ENCODE measurements around the gene GPR84.

GPR84 gene

DNA sequence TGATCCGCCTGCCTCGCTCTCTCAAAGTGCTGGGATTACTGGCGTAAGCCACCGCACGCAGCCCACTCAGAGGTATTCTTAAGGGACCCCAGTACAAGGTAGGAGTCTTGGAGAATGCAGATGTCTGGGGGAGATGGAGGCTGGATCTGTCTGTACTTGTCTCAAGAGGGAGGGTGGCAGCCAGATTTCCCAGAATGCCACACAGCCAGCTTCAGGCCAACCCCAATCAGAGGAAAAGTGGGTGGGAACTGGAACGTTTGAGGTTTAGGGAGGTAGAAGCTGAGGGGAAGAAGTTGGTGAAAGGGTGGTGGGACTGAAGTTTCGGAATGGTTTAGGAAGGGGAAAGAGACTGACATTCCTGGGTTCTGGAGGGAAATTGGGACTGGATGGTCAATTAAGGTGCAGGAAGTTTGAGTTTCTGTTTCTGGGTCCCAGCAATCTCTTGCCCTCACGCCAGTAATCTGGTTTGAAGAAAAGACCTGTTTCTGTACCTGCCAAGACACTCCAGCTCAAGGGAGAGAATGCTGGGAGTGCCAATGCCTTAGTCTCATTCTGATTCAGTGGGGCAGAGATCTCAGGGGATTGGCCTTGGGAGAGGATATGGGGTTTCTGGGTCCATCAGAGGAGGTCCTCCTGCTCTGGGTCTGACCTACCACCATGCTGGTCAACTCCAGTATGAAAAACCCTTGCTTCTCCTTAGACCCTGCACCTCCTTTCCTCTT lies 28.4 kb upstream of the GPR84 start:
- no peak for DNase-seq (ENCODE audit: low read depth)

DNA sequence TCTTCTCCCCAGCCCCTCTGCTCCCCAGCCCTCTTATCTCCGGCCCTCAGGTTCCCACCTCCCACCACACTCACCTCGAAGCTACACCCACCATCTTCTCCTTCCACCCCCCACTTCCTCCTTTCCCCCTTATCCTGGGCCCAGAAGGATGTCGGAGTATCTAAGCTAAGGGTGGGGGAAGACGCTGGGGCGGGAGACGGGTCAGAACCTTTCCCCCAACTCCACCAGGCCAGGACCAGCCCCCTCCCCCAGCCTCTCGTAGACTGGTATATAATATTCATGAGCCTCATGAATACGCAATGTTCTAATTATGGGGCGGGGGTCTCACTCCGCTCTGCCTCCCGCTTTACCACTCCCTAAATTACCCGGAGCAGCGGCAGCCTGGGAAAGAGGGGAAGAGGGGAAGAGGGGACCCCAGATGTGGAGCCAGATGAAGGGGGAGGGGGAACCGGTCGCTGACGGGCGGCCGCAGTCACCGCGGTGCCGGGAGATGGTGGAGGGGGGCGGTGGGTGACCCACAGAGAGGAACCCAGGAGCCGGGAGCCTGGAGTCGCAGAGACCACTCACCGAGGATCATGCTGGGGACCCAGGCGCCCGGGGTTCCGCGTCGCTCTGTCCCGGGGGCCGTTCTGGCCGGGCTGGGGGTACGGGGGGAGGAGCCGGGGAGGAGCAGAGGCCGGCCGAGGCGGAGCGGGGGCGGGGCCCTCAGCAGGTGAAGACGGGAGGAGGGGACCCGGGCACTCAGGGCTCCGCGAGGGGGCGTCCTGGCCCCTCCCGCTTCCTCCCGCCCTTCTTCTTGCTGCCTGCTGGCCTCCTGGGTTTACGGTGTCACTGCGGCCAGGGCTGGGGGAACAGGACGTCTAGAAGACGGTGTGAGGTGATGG lies 26.6 kb upstream of the GPR84 start:
- peak; percentile 57 for DNase-seq (ENCODE audit: low read depth)

DNA sequence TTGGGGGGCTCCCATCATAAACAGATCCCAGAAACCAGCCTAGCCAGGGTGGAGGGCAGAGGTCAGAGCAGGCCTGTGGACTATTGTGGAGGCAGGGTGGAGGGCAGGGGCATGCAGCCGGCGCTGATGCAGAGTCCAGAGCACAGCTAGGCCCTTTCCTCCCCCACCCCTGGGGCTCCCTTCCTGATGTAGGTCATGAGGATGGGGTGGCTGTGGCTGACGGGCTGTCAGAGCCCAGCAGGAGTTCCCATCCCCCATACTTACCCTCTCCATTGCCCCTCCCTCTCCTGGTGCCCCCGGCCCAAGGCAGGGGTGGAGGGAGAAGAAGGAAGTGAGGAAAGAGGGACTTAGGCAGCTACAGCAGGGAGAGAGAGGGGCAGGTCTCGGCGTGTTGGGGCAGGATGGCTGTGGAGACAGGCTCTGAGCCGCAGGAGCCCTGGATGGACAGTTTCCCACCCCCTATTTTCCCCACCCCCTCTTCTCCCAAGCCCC lies 25.9 kb upstream of the GPR84 start:
- DNase-seq (ENCODE audit: low read depth) = no peak

DNA sequence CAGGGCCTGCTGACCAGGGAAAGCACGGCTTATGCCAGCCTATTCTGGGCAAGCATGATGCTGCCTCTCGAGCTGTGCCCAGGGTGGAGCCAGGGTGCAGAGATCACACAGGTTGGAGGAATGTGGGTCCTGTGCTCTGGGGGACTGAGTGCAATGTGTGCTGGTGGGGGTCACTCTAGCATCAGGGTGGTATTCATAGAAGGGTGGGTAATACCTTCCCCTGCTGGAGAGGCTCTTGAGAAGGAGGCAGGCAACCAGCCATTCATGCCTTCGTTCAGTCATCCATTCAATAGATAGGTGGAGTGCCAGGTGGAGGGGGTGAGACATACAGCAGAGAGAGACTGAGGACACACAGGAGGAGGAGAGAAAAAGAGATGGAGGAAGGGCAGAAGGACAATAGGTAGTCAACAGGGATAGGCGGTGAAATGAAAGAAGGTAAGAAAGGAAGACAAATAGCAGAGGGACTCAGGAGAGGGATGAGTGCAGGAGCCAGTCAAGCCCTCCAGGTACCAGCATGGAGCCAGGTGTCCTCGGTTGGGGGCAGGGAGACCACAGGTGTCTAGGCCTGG lies 25.4 kb upstream of the GPR84 start:
- no peak for DNase-seq (ENCODE audit: low read depth)

DNA sequence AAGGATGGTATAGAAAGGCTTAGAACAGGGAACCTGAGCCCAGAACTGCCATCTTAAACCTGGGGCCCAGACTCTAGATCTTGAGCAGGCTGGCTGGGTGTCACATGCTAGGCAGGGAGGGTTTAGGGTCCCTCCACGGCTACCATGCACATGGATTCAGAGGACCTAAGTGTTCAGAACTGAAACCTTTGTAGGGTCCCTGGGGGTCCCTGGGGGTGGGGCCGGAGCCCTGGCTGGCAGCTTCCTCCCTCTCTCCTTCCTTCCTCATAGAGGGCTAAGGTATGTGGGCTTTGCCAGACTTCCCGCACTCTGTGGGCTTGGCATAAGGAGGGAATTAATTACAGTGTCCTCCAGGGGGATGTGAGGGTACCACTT lies 24.8 kb upstream of the GPR84 start:
- DNase-seq (ENCODE audit: low read depth) = no peak

DNA sequence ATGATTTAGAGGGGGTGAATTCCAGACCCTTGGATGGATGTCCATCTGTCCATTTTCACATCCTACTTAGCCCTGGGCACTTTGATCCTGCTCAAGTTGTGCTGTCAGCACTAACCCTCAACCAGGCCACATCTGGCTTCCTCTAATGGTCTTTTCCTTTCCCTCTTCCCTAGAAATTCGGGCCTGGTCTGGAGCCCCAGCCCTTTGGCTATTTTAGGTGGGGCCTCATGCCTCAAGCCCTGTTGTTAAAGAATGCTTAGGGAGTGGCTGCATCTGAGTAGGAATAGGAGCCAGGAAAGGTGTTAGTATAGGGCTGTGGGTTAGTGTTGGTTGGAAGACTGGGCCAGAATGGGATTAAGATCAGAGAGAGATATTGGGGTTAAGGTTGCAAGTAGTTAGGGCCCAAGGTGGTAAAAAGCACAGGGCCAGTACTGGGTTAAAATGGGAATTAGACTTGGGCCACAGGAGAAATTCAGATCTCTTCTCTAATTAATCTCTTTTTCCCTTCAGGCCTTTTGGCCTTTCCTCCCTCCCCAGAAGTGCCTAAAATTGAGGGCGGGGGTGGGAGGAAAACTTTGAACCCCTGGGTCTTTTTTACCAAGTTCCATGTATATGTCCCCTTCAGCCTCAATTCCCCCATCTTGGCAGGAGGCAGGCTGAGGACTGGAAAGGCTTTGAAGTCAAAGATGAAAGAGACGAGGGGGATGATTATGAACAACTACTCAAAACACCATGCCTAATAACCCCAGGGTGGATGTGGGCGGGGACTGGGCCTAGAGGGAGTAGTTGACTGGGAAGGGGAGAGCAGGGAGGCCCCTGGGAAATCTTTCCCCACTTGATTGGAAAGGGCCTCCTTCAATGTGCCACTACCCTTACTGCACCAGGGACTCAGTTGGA lies 24.2 kb upstream of the GPR84 start:
- no peak for DNase-seq (ENCODE audit: low read depth)

DNA sequence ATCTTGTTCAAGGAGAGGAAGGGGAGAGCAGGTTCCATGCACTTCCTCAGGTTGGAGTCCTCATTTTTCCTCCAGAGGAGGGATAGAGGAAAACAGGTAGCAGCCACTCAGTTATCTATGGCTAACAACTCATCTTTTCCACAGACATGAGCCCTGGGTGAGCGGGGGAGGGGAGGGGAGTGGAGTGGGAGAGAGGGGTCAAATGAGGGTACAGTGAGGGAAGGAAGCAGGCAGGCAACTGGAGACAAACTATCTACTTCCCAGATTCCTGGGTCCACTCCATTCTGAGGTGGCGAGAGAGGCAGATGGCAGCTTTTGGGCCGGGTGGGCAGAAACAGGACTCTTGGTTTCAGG lies 22.8 kb upstream of the GPR84 start:
- DNase-seq (ENCODE audit: low read depth) = no peak

DNA sequence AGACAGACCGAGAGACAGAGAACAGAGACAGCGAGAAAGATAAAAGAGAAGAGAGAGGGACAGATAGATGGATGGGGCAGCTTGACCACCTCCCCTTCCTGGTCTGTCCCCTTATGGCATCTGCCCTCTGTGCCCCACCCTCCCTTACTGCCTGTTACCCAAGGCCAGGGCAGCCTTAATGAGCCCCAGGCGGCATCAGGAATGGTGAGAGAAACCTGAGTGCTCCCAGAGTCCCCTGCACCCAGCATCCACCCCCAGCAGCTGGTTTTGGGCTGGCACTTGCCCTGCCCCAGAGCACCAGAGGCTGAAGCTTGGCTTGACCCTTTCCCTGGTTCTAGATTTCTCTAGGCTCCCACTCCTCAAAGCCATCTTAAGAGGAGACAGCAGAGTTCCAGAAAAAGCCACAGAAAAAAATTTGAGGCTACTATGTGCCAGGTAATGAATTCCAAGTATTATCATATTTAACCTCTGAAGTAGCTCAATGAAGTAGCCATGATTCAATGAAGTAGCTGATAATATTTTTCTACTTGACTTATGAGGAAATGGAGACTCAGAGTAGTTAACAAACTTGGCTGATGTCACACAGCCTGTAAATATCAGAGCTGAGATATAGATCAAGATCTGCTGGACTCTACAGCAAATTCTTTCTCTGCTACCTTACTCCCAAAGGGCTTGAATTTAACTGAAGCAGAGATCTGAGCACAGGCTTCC lies 22.3 kb upstream of the GPR84 start:
- DNase-seq (ENCODE audit: low read depth) = no peak

DNA sequence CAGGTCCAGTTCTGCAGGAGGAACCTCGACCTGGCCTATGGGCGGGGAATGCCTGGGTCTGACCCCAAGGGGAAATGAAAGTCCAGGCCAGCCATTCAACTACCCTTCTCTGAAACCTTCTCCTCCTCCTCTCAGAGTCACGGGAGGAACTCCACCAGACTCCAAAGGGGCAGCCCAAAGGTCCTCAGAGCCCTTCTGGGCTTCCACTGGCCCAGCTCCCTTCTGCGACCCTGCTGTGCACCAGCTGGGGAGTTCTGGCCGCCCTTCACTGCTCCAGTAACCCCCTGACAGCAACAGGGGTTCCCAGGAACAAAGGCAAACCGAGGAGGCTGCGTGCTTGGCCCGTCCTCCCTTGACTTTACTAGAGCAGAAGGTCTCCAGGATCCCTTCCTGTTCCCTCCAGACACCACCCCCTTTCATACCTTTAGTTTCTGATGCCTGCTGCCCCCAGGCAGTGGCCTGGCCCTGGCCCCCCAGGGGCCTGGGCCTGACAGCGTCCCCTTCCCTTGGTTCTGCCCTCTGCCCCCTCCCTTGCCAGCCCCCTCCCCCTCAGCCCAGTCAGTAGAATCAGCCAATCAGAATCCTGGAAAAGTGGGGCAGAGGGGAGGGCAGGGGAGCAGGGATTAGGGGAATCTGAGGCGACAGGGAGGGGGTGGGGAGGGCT lies 21.1 kb upstream of the GPR84 start:
- DNase-seq (ENCODE audit: low read depth) = no peak

DNA sequence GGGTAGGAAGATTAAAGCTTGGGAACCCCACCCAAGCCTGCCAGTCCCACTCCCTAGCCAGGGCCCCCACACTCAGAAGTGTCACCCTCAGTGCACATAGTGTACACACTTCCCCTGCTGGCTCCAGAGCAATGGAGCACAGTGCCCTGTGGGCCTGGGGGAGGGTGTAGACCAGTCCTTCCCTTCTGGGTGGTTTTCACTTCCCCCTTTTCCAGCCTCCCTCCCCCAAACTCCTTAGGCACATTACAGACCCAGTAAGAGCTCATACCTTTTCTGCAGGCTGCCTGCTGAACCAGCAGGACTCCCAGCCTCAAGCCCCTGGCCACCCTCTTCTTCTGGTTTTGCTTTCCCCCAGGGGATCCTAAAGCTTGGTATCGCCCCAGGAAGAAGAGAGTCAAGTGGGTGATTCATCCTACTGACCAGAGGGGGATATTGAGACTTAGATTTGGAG lies 20.3 kb upstream of the GPR84 start, which contains the start of gene ZNF385A:
TSS of gene ZNF385A (minus strand) at position 143 of the 451 bp plus-strand sequence. CDS start 219 bp downstream, outside the sequence.
- DNase-seq (ENCODE audit: low read depth) = no peak

DNA sequence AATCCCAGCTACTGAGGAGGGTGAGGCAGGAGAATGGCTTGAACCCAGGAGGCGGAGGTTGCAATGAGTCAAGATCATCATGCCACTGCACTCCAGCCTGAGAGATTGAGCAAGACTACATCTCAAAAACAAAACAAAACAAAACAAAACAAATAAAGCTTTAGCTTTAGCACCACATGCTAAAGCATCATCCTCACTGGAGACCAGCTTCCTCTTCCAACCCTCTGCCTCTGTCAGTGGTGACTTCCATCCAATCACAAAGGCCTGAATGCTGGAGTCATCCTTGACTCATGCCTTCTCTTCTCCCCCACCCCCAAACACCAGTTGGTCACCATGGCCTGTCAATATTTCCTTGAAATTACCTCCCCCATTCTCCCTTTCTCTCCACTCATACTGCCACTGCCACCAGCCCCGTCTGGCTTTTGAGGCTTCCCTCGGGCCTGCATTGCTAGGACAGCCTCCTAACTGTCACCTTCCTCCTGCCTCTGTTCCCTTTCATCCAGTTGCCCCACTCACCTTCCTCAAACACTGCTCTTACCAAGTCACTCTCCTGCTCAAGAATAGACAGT lies 18.8 kb upstream of the GPR84 start:
- DNase-seq (ENCODE audit: low read depth) = no peak

DNA sequence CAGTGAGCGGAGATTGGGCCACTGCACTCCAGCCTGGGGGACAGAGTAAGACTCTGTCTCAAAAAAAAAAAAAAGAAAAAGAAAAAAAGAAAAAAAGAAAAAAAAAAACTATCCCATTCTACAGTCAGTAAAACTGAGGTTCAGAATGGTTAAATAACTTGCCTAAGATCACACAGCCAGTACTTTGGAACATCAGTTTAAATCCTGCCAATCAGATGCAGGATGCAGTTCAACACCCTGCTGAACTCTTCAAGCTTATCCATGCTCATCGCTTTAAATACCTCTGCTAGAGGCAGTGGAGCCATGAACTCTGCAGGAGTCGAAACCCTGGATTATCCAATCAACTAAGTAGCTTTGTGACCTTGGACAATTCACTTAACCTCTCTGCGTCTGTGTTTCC lies 16.9 kb upstream of the GPR84 start:
- no peak for DNase-seq (ENCODE audit: low read depth)

DNA sequence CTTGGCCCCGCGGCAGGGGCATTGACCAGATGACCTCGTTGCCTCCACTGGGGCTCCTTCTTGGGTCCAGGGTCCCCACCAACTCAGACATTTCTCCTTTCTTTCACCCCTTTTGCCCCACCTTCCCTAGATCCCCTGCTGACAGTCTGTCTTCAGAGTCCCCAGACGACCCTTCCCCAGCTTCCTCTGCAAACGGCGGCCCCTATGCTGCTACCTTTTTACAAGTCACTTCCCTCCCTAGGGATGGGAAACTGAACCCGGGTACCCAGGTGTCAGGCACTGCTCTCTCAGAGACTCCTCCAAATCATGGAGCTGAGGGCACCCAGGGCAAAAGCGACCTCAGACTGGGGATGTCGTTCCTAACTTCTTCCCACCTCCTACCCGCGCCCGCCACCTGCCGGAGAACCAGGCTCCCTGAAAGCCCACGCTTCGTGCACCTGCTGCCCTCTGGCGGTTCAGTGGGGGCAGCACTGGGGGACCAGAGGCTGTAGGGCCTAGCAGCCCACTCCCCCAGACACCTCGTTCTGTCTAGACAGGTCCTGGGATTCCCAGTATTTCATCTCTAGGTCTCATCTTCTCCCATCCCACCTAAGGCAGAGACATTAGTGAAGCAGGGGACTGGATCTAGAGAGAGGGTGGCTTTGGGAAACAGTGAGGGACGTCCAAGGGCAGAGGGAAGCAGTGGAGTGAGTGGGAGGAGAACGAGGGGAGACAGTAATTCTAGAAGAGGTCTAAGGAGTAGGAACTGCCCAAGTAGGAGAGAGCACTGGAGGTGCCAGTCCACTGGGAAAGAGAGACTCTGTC lies 15.3 kb upstream of the GPR84 start:
- peak; percentile 73 for DNase-seq (ENCODE audit: low read depth)

DNA sequence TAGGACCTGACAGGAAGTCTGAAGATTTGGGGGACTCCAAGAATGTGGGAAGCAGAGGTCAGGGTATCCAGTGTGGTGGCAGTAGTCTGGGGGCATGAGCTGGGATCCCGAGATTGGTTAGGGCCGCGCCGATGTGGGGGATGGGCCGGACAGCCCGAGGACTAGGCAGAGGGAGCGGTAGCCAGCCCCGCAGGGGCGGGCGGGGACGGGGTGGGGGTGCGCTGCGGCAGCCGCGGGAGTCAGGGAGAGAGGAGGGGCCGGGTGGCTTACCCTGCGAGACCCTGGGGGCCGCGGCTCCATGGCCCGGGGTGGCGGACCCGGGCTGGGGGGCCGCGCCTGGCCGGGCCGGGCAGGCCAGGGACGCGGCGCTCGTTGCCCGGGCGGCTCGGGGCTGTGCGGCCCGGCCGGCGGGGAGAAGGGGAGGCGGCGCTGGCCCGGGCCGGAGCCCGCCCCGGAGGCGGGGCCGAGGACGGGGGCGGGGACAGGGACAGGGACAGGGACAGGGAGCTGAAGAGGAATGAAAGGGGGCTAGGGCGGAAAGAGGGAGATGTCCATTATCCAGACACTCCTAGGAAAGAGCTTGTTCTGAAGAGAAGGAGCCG lies 14.6 kb upstream of the GPR84 start:
- DNase-seq (ENCODE audit: low read depth) = no peak

DNA sequence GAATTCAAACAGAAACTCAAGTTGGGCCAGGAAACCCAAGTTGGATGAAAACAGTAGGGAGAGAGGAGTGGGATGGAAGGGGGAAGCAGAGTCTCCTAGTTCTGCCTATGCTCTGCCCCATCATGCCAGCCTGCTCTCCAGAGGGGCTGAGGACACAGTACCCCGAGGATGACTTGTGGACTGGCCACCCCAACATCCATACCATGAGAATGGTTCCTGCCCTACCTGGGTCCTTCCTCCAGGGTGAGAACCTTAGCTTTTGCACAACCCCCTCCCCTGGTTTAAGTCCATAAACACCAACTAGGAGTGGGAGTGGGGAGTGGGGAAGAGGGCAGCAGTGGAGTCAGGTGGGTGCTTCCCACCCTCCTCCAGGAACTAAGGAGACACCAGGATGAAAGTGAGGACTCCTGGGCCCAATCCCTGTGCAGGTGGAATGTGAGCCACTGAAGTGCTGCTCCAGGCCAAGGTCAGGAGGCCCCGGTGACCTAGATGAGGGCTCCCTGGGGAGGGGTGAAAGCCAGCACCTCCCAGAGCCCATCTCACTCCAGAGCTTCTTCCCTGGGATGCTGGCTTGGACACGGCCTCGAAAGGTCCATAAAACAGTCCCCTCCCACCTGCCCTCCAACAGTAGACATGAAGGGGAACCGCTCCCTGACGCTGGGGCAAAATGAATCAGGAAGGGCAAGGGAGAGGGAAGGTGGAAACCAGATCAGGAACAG lies 13.7 kb upstream of the GPR84 start:
- DNase-seq (ENCODE audit: low read depth) = no peak

DNA sequence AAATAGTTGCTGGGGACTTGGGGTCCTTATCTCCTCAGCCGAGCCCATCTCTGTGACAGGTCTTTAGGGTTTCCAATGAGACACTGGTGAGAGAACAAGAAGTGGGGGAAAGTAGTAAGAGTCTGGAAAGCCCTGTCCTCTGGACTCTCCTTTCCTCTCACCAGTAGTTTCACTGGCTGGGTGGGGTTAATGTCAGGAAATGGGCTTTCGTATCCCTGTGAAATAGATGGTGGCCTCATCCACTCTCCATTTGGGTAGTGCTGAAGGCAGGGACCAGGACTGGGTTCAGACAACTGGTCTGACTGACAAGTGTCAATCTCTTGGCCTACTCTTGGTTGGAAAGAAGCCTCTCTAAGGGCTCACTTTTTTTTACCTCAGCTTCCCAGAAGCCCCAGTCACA lies 12.7 kb upstream of the GPR84 start:
- DNase-seq (ENCODE audit: low read depth) = no peak

DNA sequence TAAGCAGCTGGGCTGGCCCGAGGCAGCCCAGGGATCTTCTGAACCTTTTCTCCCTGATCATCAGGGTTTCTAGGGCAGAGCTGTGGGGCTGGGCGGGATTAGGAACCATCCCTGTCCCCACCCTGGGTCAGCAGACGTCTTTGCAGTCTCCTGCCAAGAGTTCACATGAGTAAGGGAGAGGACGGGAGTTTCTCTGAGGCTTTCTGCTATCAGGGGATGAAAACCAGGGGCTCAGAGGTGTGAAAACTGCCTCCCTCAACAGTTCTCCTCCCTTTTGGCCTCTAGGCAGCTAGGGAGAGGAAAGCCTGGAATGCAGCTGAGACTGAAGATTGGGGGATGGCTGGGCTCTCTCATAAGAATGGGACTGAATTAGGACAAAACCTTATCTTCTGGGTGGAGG lies 12.3 kb upstream of the GPR84 start:
- DNase-seq (ENCODE audit: low read depth) = no peak

DNA sequence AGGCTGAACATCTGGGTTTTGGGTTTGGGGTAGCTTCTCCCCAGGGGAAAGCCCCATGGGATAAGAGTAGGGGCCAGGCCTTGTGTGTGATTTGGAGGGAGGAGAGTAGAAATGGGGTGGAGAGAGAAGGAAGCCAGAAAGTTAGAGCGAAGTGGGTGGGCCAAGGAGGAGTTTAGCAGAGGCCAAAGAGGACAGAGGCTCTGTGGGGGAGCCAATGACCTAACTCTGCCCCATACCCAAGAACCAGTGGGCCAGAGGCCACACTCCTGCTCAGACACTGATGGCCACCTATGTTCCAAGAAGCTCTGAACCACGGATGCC lies 10.9 kb upstream of the GPR84 start:
- DNase-seq (ENCODE audit: low read depth) = no peak

All from stimulated activated CD8-positive, alpha-beta memory T cell treated with anti-CD3 and anti-CD28 coated beads, Interleukin-12 subunit alpha, Interleukin-12 subunit beta, amount 100 ng/mL, for 4 hours (primary cell).